ENCODE data around the gene AGXT.

- TF ChIP-seq CTCF (IDR thresholded peaks at IDR 0.05 in 8 of 11, conservative IDR thresholded peaks at IDR 0.05 in 3 of 11) (no peak), POLR2AphosphoS5 (IDR thresholded peaks at IDR 0.05) (no peak)
Measured at GRCh38 chr2:240893363-240893844, 24.8 kb downstream of the AGXT start.
